K562 (cell line): ENCODE results near the gene FAT2. TPM values are rescaled to one million over a fixed set of nuclear protein-coding genes. Genes with fewer than 3 reads are reported as not detected.

Experiments
- ATAC-seq: fragments of 200-7000 bp; cut with Tn5 transposase; 3 replicates; pipeline ENCODE4 v1.9.1; 2020; ENCODE audit warnings: moderate library complexity
- BruUV-seq: library from RNA; stranded (reverse); fragments of 400-500 nt; replicated peaks from 2 replicates; lab custom pipeline; 2021; lab: Mats Ljungman, UMichigan
- CTCF ChIA-PET: fragments of 300-600 bp; formaldehyde crosslinking; extraction: SDS; loops from one replicate; lab custom pipeline; 2021; ENCODE audit warnings: low intra/inter-chr PET ratio; lab: Yijun Ruan, JAX
- POLR2A ChIA-PET: fragments of 300-600, 350-650 bp; sonication (Branson Sonifier 250); formaldehyde crosslinking; extraction: SDS; loops from one replicate; lab custom pipeline; 2021; ENCODE audit warnings: antibody characterized with exemption, inconsistent platforms; lab: Yijun Ruan, JAX
- DNase-seq, 4 experiments: peaks; one replicate each; pipeline versions ENCODE4 v3.0.0 to v3.0.0-alpha.2; 2011 to 2018; ENCODE audit warnings: low spot score in 3 of 4, mixed read lengths in 3 of 4; ENCODE audit errors: extremely low read depth in 1 of 4
- FAIRE-seq: peaks from 2 replicates; lab custom pipeline; 2011; peaks lifted over from hg19 to GRCh38; lab: Jason Lieb, UNC
- H2AFZ ChIP-seq: 2 replicates; pipeline ENCODE4 v1.6.0; 2011; ENCODE audit warnings: low read depth, low read length, control low read depth, inconsistent platforms
- H3K27ac ChIP-seq: fragments of 200-600 bp; 3 replicates; pipeline ENCODE4 v1.8.0; 2011; ENCODE audit warnings: low read depth, mild to moderate bottlenecking, control low read depth, inconsistent platforms, low read length, moderate library complexity, mixed read lengths; ENCODE audit errors: extremely low read depth
- H3K27me3 ChIP-seq, 2 experiments: fragments of 300-600 bp in 1 of 2; 2 replicates in 1 of 2; 3 replicates in 1 of 2; pipeline versions ENCODE4 v1.6.0 to v1.8.0; 2011; ENCODE audit warnings: inconsistent platforms in 2 of 2, low read length in 2 of 2, mild to moderate bottlenecking in 1 of 2, mixed read lengths in 1 of 2, moderate library complexity in 1 of 2; ENCODE audit not compliant: control insufficient read depth in 2 of 2, insufficient read depth in 2 of 2
- H3K36me3 ChIP-seq: fragments of 300-600 bp; 3 replicates; pipeline ENCODE4 v1.8.0; 2011; ENCODE audit warnings: mild to moderate bottlenecking, low read length, inconsistent platforms; ENCODE audit not compliant: control insufficient read depth, insufficient read depth
- H3K4me1 ChIP-seq, 2 experiments: fragments of 200-600 bp in 1 of 2; replicated peaks in 1 of 2; 2 replicates in 1 of 2; 3 replicates in 1 of 2; pipeline versions ENCODE4 v1.5.1 to v1.8.0; 2011; ENCODE audit warnings: inconsistent platforms in 2 of 2, low read length in 2 of 2, mild to moderate bottlenecking in 1 of 2, mixed read lengths in 1 of 2, moderate library complexity in 1 of 2; ENCODE audit not compliant: control insufficient read depth in 2 of 2, insufficient read depth in 2 of 2
- H3K4me2 ChIP-seq: 2 replicates; pipeline ENCODE4 v1.6.1; 2011; ENCODE audit warnings: low read length, control low read depth, inconsistent platforms, mixed read lengths; ENCODE audit not compliant: insufficient read depth
- H3K4me3 ChIP-seq: fragments of 200-600 bp; sonication (generic), shearing (Covaris generic); 2 replicates; pipeline ENCODE4 v1.5.1; 2016; ENCODE audit warnings: control low read depth, inconsistent platforms
- H3K79me2 ChIP-seq: fragments of 200-600 bp; 3 replicates; pipeline ENCODE4 v1.8.0; 2011; ENCODE audit warnings: low read length, inconsistent platforms; ENCODE audit not compliant: control insufficient read depth, insufficient read depth
- H3K9ac ChIP-seq, 2 experiments: 2 replicates each; pipeline versions ENCODE4 v1.6.0 to v1.6.1; 2011; ENCODE audit warnings: low read depth in 2 of 2, low read length in 2 of 2, control low read depth in 1 of 2, inconsistent platforms in 1 of 2, mild to moderate bottlenecking in 1 of 2, mixed read lengths in 1 of 2; ENCODE audit not compliant: insufficient read depth in 1 of 2
- H3K9me1 ChIP-seq: one replicate; pipeline ENCODE4 v1.6.0; 2011; ENCODE audit warnings: inconsistent platforms, mild to moderate bottlenecking, low read length, moderate library complexity; ENCODE audit not compliant: control insufficient read depth, insufficient read depth
- H3K9me3 ChIP-seq: replicated peaks from 2 replicates; pipeline ENCODE4 v1.5.1; 2011; ENCODE audit warnings: low read depth, low read length, inconsistent platforms; ENCODE audit not compliant: control insufficient read depth, insufficient read depth
- H4K20me1 ChIP-seq: replicated peaks from 2 replicates; pipeline ENCODE4 v1.6.1; 2011; ENCODE audit warnings: low read length, inconsistent platforms, mixed read lengths; ENCODE audit not compliant: control insufficient read depth, insufficient read depth
- NUFIP1 ChIP-seq: fragments of 450-650 bp; IDR thresholded peaks from 2 replicates; pipeline ENCODE4 v1.6.1; 2018; ENCODE audit not compliant: partially characterized antibody
- ZBED1 ChIP-seq: IDR thresholded peaks from 2 replicates; pipeline ENCODE4 v1.6.1; 2014
- ZNF699 ChIP-seq: fragments of 250-450 bp; sonication (Bioruptor Pico); IDR thresholded peaks from 2 replicates; pipeline ENCODE4 v1.8.0; 2021; ENCODE audit warnings: mild to moderate bottlenecking, moderate library complexity; ENCODE audit not compliant: insufficient replicate concordance
- ZSCAN32 ChIP-seq: fragments of 450-650 bp; formaldehyde crosslinking; IDR thresholded peaks from 2 replicates; pipeline ENCODE4 v1.4.0; 2020; ENCODE audit warnings: mild to moderate bottlenecking, moderate library complexity
- WGBS: fragments of 100-300 bp; shearing (Covaris generic); methylation state at CpG from one replicate; pipeline ENCODE4 v1.1.6; 2016; ENCODE audit warnings: low coverage, mixed read lengths; ENCODE audit not compliant: insufficient coverage; ENCODE audit errors: missing lambda C conversion rate; 5-methylcytosine and 5-hydroxymethylcytosine counted together
- in situ Hi-C: fragments of 300-500 bp; cut with MboI; formaldehyde crosslinking; loops from 4 replicates; pipeline ENCODE4 v1.15.0; 2018; ENCODE audit warnings: inconsistent platforms, mixed read lengths
- intact Hi-C: fragments of 100-400 bp; cut with micrococcal nuclease; formaldehyde crosslinking; loops from 2 replicates; pipeline ENCODE4 v1.14.2; 2022
- polyA plus RNA-seq, 8 experiments: library from polyadenylated mRNA; depleted of rRNA in 4 of 8; stranded (reverse) in 5 of 8; unstranded in 3 of 8; fragments of >200 nt; fragmentation: Nextera tagmentation in 2 of 8; fragmentation: Illumina TruSeq in 1 of 8; extraction: Ambion mirVana in 2 of 8; extraction: Trizol in 1 of 8; gene quantifications; 2 replicates each; pipeline versions ENCODE4 v1.2.1 to v1.2.3, GENCODE V29; 2011 to 2014; ENCODE audit warnings: inconsistent platforms in 1 of 8, missing spikeins in 1 of 8
- total RNA-seq, 7 experiments: library from RNA; depleted of rRNA in 6 of 7; stranded (reverse); fragments of >200 nt in 6 of 7; fragmentation: Illumina TruSeq in 2 of 7; extraction: Trizol in 2 of 7; gene quantifications; 2 replicates each; pipeline versions ENCODE4 v1.2.1 to v1.2.3, GENCODE V29; 2011 to 2021; ENCODE audit warnings: low replicate concordance in 1 of 7
- TF ChIP-seq, protein P1 (sequence below): sonication (generic); formaldehyde crosslinking; IDR thresholded peaks from 2 replicates; pipeline ENCODE4 v1.8.0; 2023; ENCODE audit warnings: mild to moderate bottlenecking, missing genetic modification reagents
- TF ChIP-seq, protein P2 (sequence below): fragments of 250-450 bp; sonication (Bioruptor Pico); IDR thresholded peaks from 2 replicates; pipeline ENCODE4 v1.5.0; 2020; ENCODE audit warnings: mild to moderate bottlenecking
- TF ChIP-seq, protein P3 (sequence below): sonication (generic); formaldehyde crosslinking; IDR thresholded peaks from 2 replicates; pipeline ENCODE4 v1.8.0; 2022; ENCODE audit warnings: mild to moderate bottlenecking, missing genetic modification reagents

FAT2 gene
- total and polyA plus RNA-seq, 9 of the 15 experiments (the other 6 are each of a cell fraction or from before 2014, with no cell fraction given) = not detected

DNA sequence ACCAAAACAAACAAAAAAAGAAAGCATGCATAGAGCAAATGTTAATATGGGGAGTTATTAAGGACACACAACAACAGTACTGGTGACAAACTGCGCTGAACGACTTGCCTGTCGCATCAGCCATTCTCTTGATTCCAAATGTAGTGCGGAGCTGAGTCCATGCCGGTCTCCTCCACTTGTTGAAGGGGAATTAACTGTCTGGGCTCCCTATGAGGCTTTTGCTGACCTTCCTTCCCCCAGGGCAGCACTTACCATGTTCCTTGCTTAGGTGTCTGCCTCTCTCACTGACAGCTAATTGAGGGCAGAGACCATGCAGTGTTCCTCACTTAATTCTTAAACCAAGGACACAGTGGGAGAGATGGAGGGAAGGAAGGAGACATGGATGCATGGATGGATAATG lies 40.8 kb upstream of the FAT2 start:
- ChIA-PET CTCF (no interaction called here), POLR2A (interaction anchor here (0.7 kb wide), 1 partner anchor 28 kb away, joined by 3 read pairs; no protein-coding TSS in a partner anchor)
- no peak overlapping the region for H3K27ac ChIP-seq
- WGBS = 2% methylated on average over 5 of the region's 5 CpGs
- H4K20me1 ChIP-seq = no peaks in the 10 kb centered on the region; the same call in 1 of the 2 replicates
- H3K4me1 ChIP-seq = no peaks in the 10 kb centered on the region
- H3K9me1 ChIP-seq = peaks cover 5% of the 10 kb centered on the region
- H3K36me3 ChIP-seq = no peaks in the 10 kb centered on the region
- ATAC-seq = no peak
- in situ Hi-C loops = no loop called here
- intact Hi-C loops = no loop called here
- H3K79me2 ChIP-seq = no peaks in the 10 kb centered on the region
- peaks cover 35 to 47% of the 10 kb centered on the region in 2 experiments; a peak in 4 of 5 replicates for H3K27me3 ChIP-seq
- BruUV-seq = no TSS peak
- DNase-seq = no peak
- H3K9me3 ChIP-seq = no peaks in the 10 kb centered on the region
- TF ChIP-seq NUFIP1 (no peak), ZNF699 (CRISPR knock-in tag) (no peak), ZBED1 (no peak), ZSCAN32 (CRISPR knock-in tag) (no peak)
- TF ChIP-seq, protein P1, sequence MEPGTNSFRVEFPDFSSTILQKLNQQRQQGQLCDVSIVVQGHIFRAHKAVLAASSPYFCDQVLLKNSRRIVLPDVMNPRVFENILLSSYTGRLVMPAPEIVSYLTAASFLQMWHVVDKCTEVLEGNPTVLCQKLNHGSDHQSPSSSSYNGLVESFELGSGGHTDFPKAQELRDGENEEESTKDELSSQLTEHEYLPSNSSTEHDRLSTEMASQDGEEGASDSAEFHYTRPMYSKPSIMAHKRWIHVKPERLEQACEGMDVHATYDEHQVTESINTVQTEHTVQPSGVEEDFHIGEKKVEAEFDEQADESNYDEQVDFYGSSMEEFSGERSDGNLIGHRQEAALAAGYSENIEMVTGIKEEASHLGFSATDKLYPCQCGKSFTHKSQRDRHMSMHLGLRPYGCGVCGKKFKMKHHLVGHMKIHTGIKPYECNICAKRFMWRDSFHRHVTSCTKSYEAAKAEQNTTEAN (CRISPR knock-in tag) = no peak
- TF ChIP-seq, protein P2, sequence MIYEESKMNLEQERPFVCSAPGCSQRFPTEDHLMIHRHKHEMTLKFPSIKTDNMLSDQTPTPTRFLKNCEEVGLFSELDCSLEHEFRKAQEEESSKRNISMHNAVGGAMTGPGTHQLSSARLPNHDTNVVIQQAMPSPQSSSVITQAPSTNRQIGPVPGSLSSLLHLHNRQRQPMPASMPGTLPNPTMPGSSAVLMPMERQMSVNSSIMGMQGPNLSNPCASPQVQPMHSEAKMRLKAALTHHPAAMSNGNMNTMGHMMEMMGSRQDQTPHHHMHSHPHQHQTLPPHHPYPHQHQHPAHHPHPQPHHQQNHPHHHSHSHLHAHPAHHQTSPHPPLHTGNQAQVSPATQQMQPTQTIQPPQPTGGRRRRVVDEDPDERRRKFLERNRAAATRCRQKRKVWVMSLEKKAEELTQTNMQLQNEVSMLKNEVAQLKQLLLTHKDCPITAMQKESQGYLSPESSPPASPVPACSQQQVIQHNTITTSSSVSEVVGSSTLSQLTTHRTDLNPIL (CRISPR knock-in tag) = no peak
- TF ChIP-seq, protein P3, sequence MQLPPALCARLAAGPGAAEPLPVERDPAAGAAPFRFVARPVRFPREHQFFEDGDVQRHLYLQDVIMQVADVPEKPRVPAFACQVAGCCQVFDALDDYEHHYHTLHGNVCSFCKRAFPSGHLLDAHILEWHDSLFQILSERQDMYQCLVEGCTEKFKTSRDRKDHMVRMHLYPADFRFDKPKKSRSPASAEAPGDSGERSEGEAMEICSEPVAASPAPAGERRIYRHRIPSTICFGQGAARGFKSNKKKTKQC (CRISPR knock-in tag) = no peak
- H3K4me2 ChIP-seq = no peak overlapping the region
- no peak overlapping the region for H2AFZ ChIP-seq
- no peak overlapping the region for H3K9ac ChIP-seq
- H3K4me3 ChIP-seq = no peak overlapping the region
- FAIRE-seq = no peak
